HG02973 (cell line): ENCODE results near the gene GSTA4.
"Not testable (repeated sequence)": the region's sequence is repeated elsewhere in the genome, so short reads cannot be mapped to it uniquely, and the experiment has no call there.

Experiments used
- ATAC-seq: cut with Tn5 transposase; IDR thresholded peaks from one replicate; pipeline ENCODE4 v1.9.1; 2021; ENCODE audit warnings: moderate library complexity; ENCODE audit not compliant: unreplicated experiment

Gene GSTA4

GRCh38 chr6:53014744-53015143, 19.7 kb upstream of the GSTA4 start:
- no peak for ATAC-seq

GRCh38 chr6:53014063-53014462, 19.0 kb upstream of the GSTA4 start:
- ATAC-seq = no peak

DNA sequence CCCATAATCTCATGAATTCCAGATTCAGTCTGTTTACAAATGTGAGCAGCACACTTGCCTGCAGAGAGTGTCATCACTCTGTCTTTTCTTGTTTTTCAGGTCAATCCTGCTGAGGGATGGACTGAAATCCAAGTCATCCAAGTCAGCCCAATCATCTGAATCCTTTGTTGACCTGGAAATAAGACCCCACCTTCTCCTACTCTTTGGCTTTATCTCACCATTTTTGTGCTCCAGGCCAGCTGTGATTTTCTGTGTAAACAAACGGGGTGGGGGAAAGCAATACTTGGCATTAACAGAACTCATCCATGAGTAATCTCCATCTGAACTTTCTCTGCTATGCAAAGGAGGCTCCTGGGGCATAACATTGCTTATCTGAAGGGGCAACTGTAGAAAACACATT, 16.9 kb upstream of the GSTA4 start:
- no peak for ATAC-seq

- ATAC-seq = no peak
Measured at GRCh38 chr6:53010504-53010903, 15.4 kb upstream of the GSTA4 start.

- no peak for ATAC-seq
Measured at GRCh38 chr6:53009511-53009910, 14.4 kb upstream of the GSTA4 start.

DNA sequence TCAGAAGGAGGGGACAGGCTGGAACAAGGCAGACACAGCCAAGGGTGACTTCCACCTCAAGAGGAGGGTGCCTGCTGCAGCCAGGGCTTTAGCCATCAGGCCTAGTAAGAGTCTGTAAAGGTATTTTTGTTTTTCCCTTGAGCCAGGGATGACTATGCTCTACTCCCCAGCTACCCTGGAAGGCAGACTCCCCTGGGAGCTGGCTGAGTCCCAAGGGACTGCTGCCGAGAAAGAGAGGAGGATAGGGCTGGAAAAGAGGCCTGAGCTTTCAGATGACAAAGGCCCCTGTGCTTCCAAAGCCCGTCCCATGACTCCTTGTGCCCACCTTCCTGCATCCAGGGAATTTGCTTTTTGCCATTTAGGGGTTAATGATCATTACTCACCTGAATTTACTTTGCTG, 14.0 kb upstream of the GSTA4 start:
- no peak for ATAC-seq

- ATAC-seq = not testable (repeated sequence)
Measured at GRCh38 chr6:53008192-53008687, 13.2 kb upstream of the GSTA4 start.

GRCh38 chr6:53005663-53006250, 10.7 kb upstream of the GSTA4 start:
- ATAC-seq = no peak

- ATAC-seq = no peak
Measured at GRCh38 chr6:52999456-52999855, 4.4 kb upstream of the GSTA4 start.

DNA sequence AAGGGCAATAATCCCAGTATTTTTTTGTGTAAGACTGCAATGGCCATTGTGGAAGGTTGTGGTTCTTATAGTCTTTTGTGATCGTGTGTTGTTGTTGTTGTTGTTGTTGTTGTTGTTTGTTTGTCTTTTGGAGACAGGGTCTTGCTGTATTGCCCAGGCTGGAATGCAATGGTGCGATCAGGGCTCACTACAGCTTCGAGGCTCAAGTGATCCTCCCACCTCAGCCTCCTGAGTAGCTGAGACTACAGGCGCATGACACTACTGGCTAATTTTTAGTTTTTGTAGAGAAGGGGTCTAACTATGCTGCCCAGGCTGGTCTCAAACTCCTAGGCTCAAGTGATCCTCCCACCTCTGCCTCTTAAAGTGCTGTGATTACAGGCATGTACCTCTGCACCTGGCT, 3.5 kb upstream of the GSTA4 start:
- no peak for ATAC-seq

GRCh38 chr6:52995913-52996645, 995 bp upstream of the GSTA4 start:
- ATAC-seq = no peak

DNA sequence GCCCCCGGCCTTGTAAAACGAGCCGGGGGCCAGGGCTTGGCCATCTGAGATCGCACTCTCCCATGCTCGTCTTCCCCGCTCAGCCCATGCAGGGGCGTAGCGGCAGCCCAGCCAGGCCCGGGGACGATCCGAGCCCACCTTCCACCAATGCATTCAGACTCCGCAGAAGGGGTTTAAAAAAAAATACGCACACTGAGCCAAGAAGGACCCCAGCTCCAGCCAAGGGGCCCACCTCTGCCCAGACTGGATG, 320 bp downstream of the GSTA4 start:
- ATAC-seq = peak; percentile 18

- ATAC-seq = no peak
Measured at GRCh38 chr6:52994031-52994838, 849 bp downstream of the GSTA4 start.

- ATAC-seq = no peak
Measured at GRCh38 chr6:52992980-52993920, 1.8 kb downstream of the GSTA4 start.

DNA sequence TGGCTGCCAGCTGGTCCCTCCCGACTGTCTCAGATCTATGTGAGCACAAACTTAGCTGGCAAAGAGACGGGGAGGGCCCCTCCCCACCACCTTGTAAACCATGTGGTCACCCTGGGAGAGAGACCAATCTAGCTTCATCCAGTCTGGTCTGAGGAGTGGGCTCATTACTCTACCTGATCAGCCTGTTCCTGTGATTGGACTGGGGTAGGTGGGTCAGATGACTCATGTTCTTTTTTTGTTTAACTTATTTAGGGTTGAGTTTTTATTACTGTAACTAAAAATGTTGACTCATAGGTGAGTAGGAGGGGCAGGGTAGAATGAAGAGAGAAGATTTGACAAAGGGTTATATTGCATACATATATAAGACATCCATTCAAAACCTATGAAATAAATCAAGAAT, 4.7 kb downstream of the GSTA4 start:
- ATAC-seq = no peak

DNA sequence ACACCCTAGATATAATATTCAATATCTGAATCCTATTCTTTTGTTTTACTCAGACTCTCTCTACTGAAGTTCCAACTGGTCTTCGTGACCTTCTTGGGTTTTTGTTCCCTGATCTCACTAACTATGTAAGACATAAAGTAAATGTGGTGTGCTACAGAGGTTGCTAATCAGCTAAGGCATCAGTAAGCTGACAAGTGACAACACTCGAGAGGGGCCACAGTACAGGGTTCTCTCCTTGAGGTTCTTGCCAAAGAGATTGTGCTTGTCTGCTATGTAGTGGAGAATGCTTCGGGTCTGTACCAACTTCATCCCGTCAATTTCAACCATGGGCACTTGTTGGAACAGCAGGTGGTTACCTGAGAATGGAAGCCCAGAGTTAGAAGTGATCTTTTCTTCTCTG, 9.9 kb downstream of the GSTA4 start:
- no peak for ATAC-seq

DNA sequence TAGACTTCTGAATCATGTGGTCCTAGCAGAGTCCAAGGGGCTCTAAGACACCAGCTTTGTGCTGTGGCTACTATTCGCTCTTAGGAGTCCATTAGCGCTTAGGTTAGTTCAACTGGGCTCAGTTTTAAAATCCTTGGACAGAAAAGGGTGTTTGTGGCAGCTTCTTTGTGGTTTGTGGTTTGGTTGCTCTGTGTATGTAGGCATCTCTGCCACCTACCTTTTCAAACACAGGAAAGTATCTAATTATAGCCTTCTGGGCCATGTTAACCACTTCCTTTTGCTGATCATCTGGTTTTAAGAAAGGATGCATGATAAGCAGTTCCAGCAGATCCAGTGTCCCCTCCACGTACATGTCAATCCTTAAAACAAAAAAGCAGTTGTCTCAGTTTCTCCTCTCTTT, 10.8 kb downstream of the GSTA4 start:
- no peak for ATAC-seq

DNA sequence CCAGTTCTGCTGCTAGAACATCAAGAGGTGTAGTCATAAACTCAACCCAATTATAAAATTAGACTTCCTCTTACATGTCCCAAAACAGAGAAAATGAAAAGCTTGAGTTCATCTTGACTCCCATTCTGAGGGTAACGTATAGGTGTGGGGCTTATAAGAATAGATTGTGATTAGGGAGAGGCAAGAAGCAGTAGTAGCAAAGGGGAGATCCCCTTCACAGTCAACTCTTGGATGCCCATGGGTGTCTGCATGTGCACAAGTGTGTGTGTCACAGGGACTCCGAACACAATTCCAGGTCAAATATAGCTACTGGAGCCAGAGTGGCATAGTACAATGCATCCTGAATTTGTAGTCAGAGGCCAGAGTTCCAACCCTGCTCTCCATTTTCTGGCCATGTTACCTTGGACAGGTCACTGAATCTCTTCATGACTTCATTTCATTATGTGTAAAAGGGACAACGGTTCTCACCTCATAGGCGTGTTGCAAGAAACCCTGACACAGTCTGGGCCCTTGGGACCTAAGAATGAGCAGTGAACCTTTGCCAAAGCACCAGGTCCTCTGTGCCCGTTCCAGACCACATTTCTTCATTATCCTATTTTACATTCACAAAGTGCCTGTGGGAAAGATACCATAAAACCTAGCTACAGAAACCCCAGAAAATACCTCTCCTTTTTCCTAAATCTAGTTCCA, 11.8 kb downstream of the GSTA4 start:
- no peak for ATAC-seq

DNA sequence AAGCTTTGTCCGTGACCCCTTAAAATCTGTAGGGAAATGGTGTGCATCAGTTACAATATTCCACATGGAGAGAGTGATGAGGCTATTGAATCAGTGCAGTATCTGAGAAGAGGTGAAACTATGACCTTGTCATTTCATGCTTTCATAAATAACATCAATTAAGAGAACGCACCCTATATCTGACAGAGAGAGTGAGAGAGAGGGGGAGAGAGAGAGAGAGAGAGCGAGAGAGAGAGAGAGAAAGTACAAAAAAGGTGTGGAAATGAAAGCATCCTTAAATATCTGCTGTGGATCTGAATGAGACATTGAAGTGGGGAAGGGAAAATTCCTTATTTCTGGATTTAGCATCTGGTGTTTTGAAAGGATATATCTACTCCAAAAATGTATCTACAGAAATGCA, 12.4 kb downstream of the GSTA4 start:
- ATAC-seq = no peak

DNA sequence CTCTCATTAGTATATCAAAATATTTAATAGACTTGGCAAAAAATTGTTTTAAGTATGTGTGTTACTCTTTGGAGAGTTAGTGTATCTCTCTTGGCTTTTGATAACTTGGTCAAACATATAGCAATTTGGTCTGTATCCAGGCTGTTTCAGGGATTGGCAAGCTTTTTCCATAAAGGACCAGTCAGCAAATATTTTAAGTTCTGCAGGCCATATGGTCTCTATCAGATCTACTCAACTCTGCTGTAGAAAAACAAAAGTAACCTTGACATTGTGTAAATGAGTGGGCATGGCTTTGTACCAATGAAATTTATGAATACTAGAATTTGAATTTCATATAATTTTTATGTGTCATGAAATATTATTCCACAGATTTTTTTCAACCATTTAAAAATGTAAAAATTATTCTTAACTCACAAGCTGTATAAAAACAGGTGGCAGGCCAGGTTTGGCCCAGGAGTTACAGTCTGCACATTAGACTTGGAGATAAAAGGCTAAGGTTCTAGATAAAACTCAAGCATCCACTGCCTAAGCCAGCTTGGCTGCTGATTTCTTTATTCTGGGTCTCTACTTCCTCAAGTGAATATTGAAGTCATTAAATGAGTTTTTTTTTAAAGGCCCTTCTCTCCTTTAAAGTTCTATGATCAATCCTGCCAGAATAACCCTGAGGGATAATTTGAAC, 13.7 kb downstream of the GSTA4 start:
- ATAC-seq = no peak
